GM19035 (cell line): ENCODE data around the gene NSMCE4A.
"Not testable (repeated sequence)": the region's sequence is repeated elsewhere in the genome, so short reads cannot be mapped to it uniquely, and the experiment has no call there.

Source experiments
- ATAC-seq: cut with Tn5 transposase; IDR thresholded peaks from one replicate; pipeline ENCODE4 v1.9.1; 2021; ENCODE audit not compliant: unreplicated experiment

The NSMCE4A gene

GRCh38 chr10:121974535-121975294, at the start of gene NSMCE4A:
NSMCE4A (minus strand) TSS chr10:121975217; CDS start chr10:121975165, 52 bp downstream.
- ATAC-seq, result peak; percentile 80

- not testable (repeated sequence) for ATAC-seq
Observed at GRCh38 chr10:122023257-122023656, 48.2 kb upstream of the NSMCE4A start.

- no peak for ATAC-seq
Observed at GRCh38 chr10:122022276-122022675, 47.3 kb upstream of the NSMCE4A start.

GRCh38 chr10:122021828-122022227, 46.8 kb upstream of the NSMCE4A start:
- ATAC-seq, result no peak

GRCh38 chr10:122021379-122021778, 46.4 kb upstream of the NSMCE4A start:
- ATAC-seq, result no peak

GRCh38 chr10:122020226-122020625, 45.2 kb upstream of the NSMCE4A start:
- no peak for ATAC-seq

GRCh38 chr10:122019414-122019975, 44.5 kb upstream of the NSMCE4A start:
- no peak for ATAC-seq

- ATAC-seq, result no peak
Observed at GRCh38 chr10:122018951-122019413, 44.0 kb upstream of the NSMCE4A start.

GRCh38 chr10:122018491-122018890, 43.5 kb upstream of the NSMCE4A start:
- ATAC-seq, result no peak

GRCh38 chr10:122017926-122018325, 42.9 kb upstream of the NSMCE4A start:
- ATAC-seq, result not testable (repeated sequence)

- no peak for ATAC-seq
Observed at GRCh38 chr10:122014652-122015248, 39.7 kb upstream of the NSMCE4A start.

GRCh38 chr10:122013311-122013780, 38.3 kb upstream of the NSMCE4A start:
- ATAC-seq, result no peak

- ATAC-seq, result no peak
Observed at GRCh38 chr10:122012731-122013130, 37.7 kb upstream of the NSMCE4A start.

- no peak for ATAC-seq
Observed at GRCh38 chr10:122010405-122011050, 35.5 kb upstream of the NSMCE4A start.

GRCh38 chr10:122007415-122007814, 32.4 kb upstream of the NSMCE4A start:
- ATAC-seq, result no peak

- no peak for ATAC-seq
Observed at GRCh38 chr10:122001698-122002097, 26.7 kb upstream of the NSMCE4A start.

GRCh38 chr10:121999301-121999700, 24.3 kb upstream of the NSMCE4A start:
- no peak for ATAC-seq

- no peak for ATAC-seq
Observed at GRCh38 chr10:121998462-121998861, 23.4 kb upstream of the NSMCE4A start.

GRCh38 chr10:121994429-121994941, 19.5 kb upstream of the NSMCE4A start:
- no peak for ATAC-seq

GRCh38 chr10:121991727-121992126, 16.7 kb upstream of the NSMCE4A start:
- not testable (repeated sequence) for ATAC-seq

GRCh38 chr10:121990015-121990677, 15.1 kb upstream of the NSMCE4A start:
- no peak for ATAC-seq
